Islet precursor cell (in vitro differentiated cells): Measurements from ENCODE around the gene RPGRIP1L.
A peak's percentile ranks its signal among the peaks of the same experiment; 100 is the strongest.

Experiments
- DNase-seq: peaks from one replicate; pipeline ENCODE4 v3.0.0-alpha.2; 2018

Gene RPGRIP1L

DNA sequence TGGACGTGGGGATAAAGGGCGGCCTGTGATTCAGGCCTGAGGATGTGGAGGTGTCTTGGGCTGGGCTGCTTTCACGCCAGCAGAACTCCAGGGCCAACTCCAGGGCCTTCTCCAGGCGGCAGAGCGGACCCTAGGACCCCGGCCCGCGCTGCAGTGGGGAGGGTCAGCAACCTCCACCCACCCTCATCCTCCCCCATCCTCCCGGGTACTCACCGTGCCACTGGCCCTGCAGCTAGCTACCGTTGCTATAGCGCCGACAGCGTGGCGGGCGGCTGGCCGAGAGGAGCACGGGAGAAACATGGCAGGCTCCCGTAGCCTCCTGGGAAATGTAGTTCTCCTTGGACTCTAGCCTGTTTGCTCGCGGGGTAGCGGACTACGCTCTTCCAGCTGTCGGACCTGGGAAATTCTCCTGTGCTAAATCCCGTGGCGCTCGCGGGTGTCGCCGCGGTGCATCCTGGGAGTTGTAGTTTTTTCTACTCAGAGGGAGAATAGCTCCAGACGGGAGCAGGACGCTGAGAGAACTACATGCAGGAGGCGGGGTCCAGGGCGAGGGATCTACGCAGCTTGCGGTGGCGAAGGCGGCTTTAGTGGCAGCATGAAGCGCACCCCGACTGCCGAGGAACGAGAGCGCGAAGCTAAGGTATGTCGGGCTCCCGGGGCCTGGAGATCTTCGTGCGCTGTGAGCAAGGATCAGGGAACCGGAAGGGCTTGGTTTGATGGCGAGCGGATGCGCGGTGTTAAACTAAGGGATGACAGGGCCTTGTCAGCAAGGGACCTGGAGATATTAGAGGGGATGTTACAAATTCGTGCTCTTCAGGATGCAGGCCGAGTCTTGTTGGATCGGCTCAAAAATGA is at the start of gene RPGRIP1L, which contains the start of gene FTO:
RPGRIP1L (minus strand) TSS at position 270 of the 855 bp plus-strand sequence. CDS start 3,136 bp downstream, outside the sequence.
FTO (plus strand) TSS at position 567 of the 855 bp plus-strand sequence.
- DNase-seq: peak; percentile 100

DNA sequence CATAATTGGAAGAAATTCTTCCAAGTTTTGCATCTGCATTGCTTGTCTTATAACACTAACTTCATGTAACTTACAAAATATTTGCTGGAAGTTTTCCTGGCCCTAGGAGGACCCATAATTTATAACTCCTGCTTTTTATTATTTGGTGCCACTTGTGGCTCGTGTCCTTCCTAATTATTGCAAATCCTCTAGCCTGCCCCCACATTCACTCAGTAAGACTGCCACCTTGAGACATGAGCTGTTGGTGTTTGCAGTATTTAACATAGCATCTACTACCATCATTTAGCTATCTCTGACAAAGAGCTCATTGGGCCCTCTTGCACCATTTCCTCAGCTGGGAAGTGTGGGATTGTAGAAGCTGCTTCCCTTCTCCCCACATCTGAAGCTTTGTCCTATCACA is 49.8 kb upstream of the RPGRIP1L start:
- no peak for DNase-seq

DNA sequence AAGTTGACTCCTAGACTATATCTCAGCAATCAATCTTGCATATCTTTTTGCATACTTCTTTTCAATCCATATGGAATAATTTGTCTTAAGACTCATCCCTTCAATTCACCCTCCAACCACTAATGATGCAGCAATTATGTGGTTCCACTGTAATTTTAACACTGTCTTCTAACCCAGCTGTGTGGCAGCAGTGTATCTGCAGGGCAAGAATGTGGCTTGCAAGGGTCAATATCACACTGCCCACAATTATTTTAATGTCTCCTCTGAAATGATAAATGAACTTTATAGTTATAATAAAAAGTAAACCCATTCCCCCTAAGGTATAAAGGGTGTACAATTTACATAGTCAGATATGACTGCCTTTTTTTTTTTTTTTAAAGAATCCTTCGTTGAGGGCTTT is 48.9 kb upstream of the RPGRIP1L start:
- no peak for DNase-seq

DNA sequence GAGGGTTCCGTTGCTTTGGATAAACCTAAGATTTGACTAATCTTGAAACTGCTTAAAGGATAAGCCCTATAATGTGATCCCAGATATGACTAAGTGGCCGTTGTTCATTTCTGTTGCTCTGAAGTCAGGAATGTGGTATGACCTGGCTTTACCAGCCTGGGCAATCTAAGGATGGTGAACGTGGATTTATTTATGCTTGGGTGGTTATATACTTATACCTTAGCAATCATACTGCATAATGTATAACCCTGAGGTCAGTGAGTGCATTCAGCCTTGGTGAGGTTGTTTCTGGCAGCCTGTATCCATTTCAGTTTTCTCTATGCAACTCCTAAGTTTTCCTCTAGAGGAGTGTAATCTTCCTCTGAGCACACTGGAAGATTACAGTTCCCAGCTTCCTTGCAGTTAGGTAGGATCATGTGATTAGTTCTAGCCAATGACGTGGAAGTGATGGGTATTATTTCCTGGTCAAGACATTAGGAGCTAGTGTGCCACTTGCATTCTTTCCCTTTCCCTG is 42.2 kb upstream of the RPGRIP1L start:
- DNase-seq: no peak

DNA sequence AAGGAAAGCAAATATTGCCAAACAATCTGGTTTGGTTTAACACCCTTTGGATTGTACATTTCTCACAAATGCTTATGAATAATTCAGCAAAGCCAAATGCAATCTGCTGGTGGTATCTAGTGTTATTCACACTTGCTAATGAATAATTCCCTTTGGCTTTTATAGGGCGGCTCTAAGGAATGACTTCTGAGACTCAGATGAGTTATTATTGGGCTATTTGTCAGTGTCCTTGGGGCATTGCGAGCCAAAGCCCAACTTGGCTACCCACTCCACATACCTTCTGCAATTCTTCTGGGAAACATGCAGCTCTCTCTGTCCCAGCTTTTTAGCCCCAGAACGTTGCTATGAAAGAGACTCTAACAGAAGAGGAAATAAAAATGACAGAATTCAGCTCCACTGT is 41.4 kb upstream of the RPGRIP1L start:
- no peak for DNase-seq

DNA sequence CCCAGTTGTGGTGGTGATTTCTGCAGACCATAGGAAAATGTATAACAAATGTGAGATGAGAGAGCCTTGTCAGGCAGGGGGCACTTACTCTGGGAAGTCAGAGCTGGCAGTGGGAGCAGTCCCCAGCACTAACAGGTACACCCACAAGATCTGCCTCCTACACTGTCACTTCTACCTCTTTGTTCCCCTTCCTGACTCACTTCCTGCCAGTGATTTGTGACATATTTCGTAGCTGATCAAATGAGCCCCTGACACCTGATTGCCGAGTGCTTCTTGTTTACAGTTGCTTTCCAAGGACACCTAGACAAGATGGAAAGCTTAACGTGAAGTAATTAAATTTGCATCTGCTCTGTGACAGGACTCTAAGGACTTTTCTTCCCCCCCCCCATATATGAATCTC is 40.8 kb upstream of the RPGRIP1L start:
- DNase-seq: no peak

DNA sequence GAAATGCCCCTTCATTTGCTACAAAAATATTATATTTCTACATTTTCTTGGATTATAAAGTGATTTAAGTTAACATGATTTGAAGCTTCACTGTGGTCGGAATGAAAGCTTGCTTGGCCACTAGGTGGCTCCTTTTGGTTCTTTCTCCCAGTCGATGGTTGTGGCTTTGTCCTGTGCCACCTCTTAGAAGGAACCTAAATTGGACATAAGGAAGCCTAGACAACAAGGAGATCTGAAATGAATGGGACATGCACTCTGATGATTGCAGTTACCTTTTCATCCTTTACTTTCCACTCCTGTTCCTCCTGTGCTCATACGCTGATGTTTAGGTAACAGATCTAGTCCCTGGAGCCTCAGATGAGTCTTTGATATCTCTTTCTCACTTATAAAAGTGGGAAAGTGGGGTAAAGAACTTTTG is 39.5 kb upstream of the RPGRIP1L start:
- DNase-seq: no peak

DNA sequence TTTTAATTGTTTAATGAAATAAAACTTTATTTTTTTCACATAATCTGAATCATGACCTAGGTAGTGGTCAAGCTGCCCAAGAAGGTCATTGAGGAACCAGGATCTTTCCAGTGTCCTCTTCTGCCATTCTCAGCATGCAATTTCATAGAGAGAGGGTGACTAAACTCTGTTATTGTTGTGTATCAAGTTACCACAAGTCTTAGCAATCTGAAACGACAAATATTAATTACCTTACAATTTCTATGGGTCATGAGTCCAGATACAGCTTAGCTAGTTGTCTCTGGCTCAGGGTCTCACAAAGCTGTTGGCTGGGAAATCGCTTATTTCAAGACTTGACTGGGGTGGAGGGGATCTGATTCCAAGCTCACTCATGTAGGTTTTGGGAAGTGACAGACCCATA is 37.9 kb upstream of the RPGRIP1L start:
- DNase-seq: no peak

DNA sequence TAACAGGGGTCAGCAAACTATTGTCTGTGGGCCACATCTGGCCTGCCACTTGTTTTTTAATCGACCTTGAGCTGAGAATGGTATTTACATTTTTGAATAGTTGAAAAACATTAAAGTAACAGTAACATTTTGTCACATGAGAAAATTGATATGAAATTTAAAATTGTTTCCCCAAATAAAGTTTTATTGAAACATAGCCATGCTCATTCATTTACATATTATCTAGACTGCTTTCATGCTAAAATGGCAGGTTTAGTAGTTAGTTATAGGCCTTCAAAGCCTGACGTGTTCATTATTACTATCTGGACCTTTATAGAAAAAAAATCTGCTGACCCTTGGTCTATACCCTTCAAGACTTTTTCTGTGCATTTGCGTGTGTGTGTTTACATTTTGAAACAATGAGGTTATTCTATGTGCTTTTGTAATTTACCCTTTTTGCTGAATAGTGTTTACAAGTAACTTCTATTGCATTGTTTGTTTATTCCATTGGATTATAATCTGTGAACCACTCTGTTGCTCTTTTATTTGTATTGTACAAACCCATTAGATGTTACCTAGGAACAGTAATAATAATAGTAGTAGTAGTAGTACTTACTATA is 37.4 kb upstream of the RPGRIP1L start:
- DNase-seq: no peak

DNA sequence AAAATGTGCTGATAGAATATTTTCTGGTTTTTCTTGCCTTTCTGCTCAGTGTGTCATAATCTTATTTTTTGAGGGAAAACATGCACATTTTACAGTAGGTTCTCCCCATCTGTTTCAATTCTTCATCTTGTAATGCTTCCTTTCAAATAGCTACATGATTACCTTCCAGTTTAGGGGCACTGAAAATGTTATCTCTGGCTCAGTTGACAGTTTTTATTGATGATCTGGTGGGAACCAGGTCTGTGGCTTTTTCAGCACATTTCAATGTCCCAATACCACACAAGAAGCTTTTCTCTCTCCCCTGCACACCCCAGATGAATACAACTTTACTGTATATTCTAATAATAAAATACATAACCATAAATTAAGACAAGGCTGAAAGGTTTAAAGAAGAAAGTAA is 36.8 kb upstream of the RPGRIP1L start:
- DNase-seq: no peak

DNA sequence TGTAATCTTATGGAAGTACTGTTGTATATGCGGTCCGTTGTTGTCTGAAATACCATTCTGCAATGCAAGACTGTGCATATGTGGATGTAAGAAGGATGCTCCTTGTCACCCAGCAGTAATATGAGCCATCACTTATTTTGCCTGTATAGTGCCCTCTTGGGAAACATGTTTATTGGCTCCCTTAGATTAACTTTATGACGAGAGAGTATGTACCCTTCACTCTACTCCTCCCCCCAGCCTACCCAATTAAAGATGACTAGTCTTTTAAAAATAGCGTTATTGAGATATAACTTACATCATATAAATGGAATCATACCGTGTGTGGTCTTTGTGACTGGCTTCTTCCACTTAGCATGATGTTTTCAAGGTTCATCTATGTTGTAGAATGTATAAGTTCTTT is 33.9 kb upstream of the RPGRIP1L start:
- DNase-seq: no peak

DNA sequence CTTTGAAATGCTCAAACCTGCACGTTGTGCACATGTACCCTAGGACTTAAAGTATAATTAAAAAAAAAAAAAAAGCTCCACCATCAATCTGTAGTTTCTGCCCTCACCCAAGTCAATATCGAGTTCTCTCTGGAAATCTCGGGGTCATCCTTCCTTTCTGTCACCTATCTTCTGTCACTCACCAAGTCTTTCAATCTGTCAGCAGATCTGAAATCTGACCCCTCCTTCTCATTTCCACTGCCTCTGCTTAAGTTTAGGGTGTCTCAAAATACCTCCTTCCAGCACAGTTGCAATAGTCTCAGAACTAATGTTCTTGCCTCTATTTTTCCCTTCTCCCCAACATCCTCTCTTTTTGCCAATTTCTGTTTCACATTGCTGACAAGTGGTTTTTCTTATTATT is 32.6 kb upstream of the RPGRIP1L start:
- DNase-seq: no peak

DNA sequence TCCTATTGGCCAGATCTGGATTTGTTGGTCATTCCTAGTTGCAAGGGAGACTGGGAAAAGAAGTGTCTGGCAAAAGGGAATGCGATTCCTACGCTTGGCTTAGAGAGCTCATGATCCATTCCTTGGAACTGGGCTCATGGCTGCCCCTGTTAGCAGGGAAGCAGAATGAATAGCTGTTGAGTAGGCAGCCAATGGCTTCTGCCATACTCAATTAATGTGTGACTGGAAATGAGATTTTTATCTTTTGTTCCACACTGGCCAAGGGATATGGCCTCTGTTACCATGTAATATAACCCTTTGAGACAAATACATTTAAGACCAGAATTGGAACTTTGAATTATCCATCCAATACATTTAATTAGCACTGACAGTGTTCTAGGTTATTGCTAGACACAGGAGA is 31.2 kb upstream of the RPGRIP1L start:
- DNase-seq: no peak

DNA sequence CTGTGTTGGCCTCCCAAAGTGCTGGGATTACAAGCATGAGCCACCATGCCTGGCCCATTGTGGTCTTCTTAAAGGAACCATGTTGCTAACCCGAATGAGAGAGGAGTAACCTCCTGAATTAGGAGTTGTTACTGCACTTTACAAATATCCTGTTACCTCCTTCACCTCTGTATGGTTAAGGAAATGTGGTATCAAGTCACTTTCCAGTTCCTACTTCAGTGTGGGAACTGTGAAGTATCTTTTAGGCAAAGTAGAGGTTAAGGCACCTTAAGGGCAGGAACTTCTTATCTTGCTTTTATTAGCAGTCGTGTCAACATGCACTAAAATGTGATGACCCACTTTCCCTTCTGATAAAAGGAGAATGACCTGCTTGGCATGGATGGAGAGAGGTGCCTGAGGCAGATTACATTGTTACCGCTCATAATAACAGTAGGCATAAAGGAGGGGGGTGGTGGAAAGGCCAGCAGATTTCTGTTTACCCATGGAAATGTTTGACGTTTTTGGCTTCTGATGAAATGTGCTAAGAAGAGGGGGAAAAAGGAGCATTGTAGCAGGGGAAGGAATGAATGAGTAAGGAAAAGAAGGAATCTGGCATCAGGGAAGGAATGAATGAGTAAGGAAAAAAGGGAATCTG is 28.8 kb upstream of the RPGRIP1L start:
- peak; percentile 59 for DNase-seq

DNA sequence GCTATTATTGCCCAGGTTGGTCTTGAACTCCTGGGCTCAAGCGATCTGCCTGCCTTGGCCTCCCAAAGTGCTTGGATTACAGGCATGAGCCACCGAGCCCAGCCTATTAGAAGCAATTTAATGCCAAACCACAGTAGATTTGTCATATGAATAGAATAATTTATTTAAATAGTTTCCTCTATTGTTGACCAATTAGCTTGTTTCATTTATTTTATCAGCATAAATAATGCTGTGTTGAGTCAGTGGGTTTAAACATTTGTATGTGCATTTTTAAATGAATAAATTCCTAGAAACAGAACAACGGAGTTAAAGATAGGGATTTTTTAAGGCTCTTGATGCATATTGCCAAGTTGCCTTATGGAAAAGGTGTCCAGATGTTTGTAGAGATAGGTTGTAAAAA is 27.0 kb upstream of the RPGRIP1L start:
- no peak for DNase-seq

DNA sequence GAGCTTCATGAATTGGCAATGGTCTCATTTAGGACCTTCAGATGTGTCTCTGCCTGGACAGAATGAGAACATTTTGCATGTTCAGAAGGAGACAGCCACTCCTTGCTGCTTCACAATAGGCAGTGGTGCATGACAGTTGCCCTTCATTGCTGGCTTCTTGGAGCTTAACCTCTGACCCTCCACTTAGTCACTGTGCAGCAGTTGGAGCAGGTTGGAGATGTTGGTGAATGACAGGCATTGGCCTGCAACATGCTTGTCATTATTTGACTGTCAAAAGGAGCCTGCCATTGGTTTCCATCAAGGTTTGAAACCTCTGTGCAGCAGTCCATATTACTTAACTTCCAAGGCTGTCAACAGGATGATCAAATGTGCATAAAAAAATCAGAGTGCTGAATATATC is 23.0 kb upstream of the RPGRIP1L start:
- peak; percentile 57 for DNase-seq

DNA sequence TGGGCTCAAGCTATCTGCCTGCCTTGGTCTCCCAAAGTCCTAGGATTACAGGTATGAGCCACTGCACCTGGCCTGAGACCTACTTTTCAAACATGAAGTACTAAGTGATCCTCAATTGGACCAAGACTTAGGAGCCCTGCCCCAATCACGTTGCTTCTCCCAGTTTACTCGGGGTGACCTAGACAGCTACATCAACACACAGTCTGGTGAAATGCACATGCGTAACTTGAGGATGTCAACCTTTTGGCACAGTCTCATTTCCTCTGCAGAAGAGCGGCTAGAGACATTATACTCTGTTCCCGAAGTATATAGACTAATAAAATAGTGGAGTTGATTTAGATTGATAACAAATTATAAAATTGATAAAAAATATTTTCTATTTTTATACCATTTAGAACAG is 17.4 kb upstream of the RPGRIP1L start:
- no peak for DNase-seq

DNA sequence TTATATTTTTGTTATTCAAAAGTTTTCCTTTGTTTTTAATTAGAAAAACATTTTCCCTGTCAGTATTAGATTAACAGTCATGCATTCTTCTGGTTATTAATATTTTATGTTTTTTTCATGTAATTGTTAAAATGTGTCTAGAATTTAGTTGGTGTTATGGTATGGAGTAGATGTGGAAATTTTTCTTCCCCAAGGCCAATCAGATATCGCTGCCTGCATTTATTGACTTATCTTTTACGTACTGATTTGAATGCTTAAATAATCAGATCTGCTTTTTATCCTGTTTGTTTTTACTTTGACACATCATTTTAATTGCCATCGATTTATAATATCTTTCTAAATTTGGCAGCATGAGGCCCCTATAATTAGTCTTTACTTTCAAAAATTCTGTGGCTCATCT is 13.9 kb upstream of the RPGRIP1L start:
- DNase-seq: no peak

DNA sequence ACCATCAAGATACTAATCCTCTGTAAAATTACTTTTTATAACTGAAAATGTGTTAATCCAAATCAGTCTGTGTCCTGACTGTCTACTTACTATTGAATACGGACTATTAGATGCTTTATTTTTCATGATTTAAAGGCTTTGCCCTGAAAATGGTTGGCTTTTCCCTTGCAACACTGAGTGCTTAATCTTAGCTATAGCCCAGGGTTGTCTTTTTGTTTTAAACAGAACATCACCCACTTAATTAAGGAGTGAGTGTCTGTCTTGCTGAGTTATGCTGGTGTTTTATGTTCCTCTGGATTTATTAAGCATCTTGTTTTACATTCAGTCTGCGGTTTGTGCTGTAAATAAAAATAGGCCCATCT is 11.3 kb upstream of the RPGRIP1L start:
- no peak for DNase-seq

DNA sequence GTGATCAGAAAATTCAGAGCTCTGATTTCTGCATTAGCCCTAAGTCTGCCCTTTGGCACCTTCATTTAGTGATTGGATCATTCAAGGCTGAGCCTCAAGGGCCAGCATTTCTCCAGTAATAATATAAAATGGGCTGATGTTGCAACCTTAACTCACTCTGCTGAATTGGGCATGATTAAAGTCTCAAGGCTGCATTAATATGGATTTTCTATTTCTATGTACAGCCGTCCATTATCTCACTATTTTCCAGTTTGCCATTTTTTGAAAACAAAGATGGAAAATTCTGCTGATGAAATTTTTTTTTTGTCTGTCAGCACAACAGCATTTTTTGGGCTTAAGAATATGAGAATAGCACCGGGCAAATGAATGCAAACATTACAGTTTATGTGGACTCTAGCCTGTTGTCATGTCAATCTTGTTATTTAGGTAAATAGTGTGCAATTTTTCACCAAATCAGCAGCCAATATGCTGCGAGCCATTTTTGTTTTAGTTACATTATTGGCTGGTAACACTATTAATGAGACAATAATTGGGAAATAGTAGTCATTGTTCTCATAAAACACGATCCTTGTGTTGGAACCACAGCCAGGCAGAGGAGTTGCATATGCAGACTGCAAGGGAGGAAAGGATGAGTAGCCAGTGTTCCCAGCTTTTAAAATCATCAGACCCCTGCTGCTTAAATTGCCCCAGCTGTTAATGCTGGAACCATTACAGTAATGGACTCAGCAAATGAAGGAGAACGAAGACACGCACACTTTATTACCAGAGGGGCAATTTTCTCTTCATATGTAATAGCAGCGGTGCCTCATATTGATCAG is 10.8 kb upstream of the RPGRIP1L start:
- DNase-seq: no peak

DNA sequence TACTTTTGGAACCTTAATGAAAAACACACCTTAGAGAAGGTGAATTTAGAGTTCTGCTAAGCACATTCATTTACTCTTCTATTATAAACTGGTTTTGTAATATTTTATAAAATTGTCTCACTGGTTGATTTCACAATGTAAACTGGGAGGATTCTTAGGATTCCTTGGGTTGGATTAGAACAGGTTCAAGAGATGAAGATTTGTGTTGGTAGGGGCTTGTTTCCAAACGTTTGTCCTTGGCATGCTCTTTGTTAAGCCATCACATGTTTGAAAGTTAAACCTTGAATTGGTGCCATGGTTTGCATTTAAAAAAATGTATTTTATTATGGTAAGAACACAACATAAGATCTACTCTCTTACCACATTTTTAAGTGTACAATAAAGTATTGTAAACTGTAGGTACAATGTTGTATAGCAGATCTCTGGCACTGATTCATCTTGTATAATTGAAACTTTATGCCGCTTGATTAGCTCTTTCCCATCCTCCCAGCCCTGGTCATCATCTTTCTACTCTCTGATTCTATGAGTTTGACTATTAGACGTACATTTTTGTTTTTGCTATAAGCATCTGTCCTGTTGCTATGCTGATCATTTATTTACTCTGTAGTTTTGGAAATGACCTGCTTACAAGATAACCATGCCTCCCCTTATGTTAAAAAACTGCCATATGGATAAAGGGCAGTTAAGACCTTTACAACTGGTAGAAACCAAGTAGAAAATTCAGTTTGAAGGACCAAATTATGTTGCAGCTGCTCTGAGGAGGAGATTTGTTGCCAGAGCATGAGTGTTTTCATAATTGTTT is 9.9 kb upstream of the RPGRIP1L start:
- DNase-seq: no peak

DNA sequence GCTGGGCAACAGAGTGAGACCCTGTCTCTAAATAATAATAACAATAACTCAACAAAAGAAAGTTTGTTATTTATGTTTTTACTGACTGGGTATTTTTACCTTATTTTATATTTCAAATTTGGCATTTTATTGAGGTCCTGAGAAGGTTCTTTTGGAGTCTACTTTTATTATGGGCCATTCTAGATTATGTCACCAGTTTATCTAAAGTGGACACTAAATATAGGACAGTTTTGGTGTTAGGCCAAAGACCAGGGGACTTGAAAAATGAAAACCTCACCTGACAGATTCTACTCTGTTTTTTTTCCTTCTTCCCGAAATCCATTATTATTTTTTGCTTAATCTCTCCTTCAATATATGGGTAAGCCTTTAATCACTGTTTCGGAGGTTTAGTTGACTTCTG is 8.4 kb upstream of the RPGRIP1L start:
- no peak for DNase-seq
